K562 (cell line): ENCODE results near the gene SLC4A1.

Experiments
- MYNN ChIP-seq, 2 experiments: sonication (generic); formaldehyde crosslinking in 1 of 2; IDR thresholded peaks; 2 replicates each; pipeline versions ENCODE4 v1.5.0 to v1.6.1; 2016 to 2020; ENCODE audit warnings: antibody characterized with exemption in 1 of 2, missing genetic modification reagents in 1 of 2
- TRIM24 ChIP-seq, 2 experiments: fragments of 450-650 bp; IDR thresholded peaks; 2 replicates each; pipeline ENCODE4 v1.6.1; 2016
- TF ChIP-seq, protein P1 (sequence below), 3 experiments: IDR thresholded peaks in 2 of 3; conservative IDR thresholded peaks in 1 of 3; 2 replicates each; pipeline ENCODE4 v1.5.1; 2011 to 2012; ENCODE audit warnings: low read length in 3 of 3, mild to moderate bottlenecking in 3 of 3, control low read depth in 2 of 3, improper control_type of control experiment in 1 of 3, inconsistent platforms in 1 of 3, low read depth in 1 of 3, mixed read lengths in 1 of 3, moderate library complexity in 1 of 3; ENCODE audit not compliant: insufficient read depth in 2 of 3

GRCh38 chr17:44282264-44282663 is 14.3 kb upstream of the SLC4A1 start:
- TF ChIP-seq TRIM24 (IDR thresholded peaks at IDR 0.05) = no peak
- TF ChIP-seq, protein P1, sequence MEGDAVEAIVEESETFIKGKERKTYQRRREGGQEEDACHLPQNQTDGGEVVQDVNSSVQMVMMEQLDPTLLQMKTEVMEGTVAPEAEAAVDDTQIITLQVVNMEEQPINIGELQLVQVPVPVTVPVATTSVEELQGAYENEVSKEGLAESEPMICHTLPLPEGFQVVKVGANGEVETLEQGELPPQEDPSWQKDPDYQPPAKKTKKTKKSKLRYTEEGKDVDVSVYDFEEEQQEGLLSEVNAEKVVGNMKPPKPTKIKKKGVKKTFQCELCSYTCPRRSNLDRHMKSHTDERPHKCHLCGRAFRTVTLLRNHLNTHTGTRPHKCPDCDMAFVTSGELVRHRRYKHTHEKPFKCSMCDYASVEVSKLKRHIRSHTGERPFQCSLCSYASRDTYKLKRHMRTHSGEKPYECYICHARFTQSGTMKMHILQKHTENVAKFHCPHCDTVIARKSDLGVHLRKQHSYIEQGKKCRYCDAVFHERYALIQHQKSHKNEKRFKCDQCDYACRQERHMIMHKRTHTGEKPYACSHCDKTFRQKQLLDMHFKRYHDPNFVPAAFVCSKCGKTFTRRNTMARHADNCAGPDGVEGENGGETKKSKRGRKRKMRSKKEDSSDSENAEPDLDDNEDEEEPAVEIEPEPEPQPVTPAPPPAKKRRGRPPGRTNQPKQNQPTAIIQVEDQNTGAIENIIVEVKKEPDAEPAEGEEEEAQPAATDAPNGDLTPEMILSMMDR (IDR thresholded peaks at IDR 0.05 in 2 of 3, conservative IDR thresholded peaks at IDR 0.05 in 1 of 3; ENCODE audit: insufficient read depth in 2 of 3, low read depth in 1 of 3, low read length in 3 of 3) = no peak
- no peak for TF ChIP-seq MYNN (IDR thresholded peaks at IDR 0.05)
- no peak for TF ChIP-seq MYNN (CRISPR knock-in tag; IDR thresholded peaks at IDR 0.05)
